Fibroblast of skin of right quadriceps (primary cell): ENCODE data around the gene CRADD.
"Not testable (repeated sequence)": the region's sequence is repeated elsewhere in the genome, so short reads cannot be mapped to it uniquely, and the experiment has no call there.

ENCODE experiments used
- DNase-seq: peaks from one replicate; pipeline ENCODE4 v3.0.0-alpha.2; 2013

The CRADD gene

DNA sequence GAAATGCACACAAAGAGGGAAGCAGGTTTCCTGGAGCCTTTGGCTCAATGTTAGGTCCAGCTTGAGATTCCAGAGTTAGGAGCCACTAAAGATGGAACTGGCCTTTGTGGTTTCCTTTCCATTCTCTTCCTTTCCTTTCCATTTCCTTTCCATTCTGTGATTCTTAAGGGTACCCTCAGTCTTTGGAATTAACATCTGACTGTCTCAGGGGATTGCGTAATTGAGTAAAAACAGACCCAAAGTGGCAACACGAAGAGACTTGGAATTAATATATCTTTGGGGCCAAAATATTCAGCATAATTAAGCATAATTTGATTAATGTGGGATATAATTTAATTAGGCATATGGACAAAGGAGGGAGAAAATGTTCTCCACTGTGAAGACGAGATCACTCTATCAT lies 205.6 kb downstream of the CRADD start:
- DNase-seq, result no peak

DNA sequence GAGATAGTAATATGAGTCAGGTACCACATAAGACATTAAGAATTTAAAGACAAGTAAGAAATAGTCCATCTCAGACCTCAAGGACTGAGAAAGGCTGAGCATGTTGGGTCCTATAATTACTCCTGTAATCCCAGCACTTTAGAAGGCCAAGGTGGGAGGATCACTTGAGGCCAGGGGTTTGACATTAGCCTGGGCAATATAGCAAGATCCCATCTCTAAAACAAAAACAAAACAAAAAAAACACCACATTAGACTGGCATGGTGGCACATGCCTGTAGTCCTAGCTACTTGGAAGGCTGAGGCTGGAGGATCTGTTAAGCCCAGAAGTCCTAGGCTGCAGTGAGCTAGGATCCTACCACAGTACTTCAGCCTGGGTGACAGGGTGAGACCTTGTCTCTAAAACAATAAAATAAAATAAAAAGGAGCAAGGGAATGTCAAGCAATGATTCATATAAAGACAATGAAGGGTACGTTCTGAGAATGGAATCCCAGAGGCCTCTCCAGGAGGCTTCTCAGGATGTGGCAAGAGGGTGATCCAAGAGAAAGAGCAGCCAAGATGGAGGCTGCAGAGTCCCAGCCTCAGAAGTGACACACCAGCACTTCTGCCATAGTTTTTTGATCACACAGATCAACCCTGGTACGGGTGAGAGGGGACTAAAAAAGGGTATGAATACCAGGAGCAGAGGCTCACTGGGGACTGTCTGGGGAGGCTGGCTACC lies 206.4 kb downstream of the CRADD start:
- DNase-seq, result peak; percentile 89

DNA sequence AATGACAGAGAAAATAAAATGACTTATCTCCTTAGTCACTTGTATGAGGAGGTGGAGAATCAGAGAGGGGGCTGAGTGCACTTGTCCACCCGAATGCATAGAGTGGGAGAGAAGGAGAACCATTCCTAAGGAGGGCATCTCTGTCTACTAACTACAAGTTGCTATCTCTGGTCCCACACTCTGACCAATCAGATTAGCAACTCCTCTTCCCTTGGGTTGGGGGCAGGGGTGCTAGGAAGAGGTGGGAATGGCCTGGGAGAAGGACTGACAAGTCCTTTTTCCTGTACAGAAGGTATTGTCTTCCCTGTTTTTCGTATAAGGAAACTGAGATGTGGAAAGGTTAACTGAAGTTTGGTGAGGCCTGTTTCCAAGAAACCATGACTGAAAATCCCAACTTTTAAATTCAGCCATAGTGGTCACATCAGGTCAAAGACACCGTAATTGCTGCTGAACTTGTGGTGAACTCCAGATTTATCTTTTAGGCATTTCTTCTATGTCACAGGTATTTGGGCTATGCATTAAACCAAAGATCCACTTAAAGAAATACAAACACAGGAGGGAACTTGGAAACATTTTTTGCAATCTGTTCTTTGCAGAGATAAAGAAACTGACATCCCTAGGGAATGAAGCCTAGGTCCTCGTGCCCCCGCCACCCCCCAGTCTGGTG lies 207.8 kb downstream of the CRADD start:
- peak; percentile 78 for DNase-seq

DNA sequence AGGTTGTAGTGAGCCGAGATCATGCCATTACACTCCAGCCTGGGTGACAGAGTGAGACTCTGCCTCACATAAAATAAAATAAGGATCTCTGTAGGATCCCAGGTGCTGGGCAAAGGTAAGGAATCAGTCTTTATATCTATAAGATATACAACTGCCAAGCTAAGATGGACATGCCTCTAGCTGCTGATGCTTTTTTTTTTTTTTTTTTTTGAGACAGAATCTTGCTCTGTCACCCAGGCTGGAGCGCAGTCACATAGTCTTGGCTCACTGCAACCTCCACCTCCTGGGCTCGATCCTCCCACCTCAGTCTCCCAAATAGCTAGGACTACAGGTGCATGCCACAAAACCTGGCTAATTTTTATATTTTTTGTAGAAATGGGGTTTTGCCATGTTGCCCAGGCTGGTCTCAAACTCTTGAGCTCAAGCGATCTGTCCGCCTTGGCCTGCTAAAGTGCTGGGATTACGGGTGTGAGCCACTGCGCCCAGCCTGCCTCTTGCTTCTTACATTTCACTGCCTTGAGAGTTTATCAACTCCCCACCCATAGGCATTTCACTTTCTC lies 208.9 kb downstream of the CRADD start:
- DNase-seq, result not testable (repeated sequence)

DNA sequence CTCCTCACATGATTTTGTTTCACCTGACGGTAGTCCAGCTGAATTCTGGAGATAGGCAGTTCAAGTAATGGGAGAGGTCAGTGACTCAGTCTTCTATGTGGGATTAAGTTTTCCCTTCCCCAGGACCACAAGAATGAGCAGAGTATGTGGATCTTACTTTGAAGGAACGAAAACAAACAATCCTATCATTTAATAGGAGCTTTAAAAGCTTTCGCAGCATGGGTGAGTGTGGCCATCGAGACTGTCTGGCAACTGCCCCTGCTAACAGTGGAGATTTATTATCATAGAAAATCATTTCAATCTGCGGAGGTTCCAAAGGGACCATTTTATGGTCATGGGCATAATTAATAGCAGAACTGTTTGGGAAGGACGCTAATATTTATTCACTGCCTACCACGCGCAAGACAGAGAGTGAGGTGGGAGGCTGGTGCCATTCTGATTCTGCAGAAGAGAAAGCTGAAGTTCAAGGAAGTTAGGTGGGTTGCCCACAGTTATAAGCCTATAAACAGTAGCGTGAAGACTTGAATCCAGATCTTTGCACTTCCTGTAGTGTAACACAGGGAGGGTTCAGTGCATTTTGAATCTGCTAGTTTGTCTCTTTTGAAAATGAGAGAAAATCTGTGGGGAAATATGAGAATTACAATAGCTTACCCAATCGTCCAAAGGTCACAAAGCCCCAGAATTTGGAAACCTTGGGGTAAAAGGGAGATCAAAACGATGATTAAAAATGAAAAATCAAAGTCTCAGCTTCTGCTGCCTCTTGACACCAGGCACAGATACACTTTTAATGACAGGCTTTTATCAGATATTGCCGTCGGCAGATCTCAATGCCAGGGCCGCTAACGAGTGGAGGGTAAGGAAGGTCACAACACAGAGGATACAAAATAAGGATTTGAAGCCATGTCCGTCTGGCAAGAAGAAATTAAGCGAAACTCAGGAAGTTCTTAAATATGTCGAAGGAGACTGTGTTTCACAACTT lies 209.6 kb downstream of the CRADD start:
- DNase-seq, result peak; percentile 93

DNA sequence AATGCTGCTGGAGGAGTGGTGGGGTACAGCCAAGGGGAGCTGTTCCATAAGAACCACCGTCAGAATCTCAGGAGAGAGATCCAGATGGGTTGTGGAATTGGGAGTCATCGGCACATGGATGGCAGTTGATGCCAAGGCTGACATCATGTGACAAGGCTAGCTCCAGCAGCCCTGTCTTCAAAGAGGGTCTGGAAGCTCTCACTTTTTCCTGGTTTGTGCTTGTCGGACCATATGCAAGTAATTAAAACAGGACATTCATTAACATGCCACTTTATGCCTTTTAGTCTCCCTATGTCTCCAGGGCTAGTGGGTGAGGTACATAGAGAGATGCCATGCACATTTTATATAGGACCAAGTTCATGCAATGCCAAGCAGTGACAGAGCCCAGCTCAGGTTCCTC lies 211.8 kb downstream of the CRADD start:
- no peak for DNase-seq

DNA sequence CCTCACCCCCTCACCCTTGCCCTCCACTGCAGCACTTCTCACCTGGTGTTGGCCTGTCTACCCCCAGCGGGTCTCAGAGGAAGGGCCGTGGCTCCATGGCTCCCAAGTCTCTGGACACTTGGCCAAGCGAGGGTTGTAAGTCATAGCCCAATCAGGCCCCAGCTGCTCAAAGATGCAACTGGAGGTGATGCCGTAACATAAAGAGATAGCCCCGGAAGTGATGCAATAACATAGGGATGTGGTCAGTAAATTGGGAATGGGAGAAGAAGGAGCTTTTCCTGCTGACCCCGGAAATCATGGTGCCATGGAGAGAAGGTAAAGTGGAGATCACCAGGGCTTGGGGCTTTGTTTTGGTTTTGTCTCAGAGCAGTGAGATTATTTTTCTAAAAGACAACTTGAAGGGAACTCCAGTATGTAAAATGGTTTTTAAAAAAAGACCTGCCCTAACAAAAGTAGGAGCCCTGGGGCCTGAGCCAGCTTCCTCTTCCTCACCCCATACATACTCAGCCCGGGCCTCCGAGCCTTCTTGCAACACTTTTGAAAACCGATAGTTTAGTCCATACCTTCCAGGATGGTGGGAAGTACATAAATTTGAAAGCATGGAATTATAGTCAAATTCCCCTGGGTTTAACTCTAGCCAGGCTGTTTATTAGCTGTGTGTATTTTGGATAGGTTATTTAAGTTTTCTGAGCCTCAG lies 212.5 kb downstream of the CRADD start:
- peak; percentile 78 for DNase-seq

DNA sequence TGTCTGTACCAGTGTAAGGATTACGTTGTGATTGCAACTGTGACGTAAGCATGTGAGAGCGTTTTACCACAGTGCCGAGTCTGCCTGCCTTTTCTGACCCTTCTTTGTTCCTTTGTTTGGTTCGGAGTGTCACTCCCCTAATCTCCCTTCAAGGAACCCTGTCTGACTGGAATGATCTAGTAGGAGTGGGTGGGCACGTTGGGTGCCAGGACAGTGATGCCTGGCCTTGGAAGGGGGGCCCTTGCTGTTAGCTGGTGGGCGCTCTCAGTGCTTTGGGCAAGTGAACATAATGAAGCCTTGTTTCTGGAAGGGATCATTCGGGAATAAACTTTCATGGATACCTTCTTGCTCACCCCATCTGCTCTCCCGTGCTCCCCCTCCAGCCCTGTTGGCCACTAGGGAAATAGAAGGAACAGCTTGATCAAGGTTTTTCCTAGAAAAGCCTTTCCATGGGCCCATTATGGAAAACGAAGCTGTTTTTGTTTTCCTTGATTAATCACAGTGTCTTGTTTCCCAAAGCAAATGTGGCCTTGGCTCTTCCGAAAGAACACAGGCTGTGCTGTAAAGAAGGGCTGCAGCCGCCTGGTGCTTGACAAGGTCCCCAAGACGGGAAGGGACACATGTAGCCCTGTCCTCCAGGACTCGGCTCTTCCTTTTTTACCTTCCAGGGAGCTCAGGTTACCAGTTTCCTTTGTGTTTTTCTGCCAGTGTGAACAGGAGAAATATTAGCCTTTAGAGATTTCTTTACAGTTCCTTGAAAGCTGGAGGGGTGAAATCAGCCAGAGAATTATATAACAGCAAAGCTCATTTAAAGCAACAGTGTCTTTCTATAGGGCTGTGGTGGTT lies 215.5 kb downstream of the CRADD start:
- no peak for DNase-seq

DNA sequence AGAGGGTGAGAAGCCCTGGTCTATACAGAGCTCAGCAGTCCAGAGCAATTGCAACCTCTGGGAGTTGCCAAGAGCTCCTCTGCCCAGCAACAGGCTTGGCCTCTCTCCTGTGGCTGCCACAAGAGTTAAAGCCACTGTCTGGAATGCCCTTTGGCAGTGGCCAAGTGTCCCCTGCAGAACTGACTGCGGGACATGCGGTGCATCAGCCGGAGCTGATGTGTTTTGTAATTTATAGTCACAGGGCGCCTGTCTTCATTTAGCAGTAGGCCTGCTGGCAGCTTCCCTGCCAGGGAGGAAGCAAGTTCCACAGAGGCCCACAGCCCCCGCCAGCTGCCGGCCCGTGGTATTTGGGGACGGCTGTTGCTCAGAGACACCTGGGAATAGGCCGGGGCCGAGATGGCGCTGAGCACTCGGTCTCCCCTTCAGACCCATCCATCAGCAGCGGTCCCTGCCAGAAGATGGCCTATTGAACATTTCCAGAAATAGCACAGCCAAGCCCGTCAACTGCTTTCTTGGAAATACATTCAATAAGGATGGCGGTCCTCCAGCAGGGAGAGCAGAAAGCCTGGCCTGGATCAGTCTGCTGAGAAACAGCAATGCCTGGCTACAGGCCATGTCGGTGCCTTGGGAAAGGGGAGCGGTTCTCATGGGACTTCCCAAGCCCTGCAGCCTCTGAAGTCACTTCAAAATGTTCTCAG lies 217.4 kb downstream of the CRADD start:
- peak; percentile 81 for DNase-seq

DNA sequence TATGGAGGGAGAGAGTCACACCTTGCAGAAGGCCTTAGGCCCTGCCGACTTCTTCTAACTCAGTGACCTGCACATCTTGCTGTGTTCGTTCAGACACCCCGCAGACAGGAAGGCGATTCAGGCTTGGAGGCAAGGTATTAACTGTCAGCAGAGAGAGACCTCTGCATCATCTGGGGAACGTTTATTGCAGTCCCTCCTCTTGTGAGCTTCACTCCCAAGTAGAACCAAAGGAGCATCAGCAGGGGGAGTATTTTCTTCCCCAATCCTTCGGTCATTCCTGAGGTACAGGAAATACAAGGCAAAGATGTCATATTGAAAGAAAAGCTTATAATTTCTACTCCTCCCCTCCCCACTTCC lies 217.9 kb downstream of the CRADD start:
- DNase-seq, result peak; percentile 79

DNA sequence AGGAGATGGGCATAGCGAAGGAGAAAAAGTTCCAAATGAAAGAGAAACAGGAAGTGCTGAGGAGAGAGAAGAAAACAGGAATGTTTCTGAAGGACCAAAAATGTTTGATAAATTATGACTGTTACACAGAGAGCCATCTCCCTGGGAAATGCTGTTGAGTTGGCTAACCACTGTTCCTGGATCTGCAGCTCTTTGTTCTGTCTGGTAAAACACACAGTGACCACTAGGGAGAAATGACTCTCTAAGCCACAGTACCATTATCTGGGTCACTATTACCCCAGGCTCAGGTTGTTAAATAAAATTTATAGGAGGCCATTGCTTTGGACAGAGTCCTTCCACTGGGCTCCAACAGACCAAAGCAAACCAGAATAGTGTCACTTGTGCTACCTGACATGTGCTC lies 219.3 kb downstream of the CRADD start:
- DNase-seq, result no peak

DNA sequence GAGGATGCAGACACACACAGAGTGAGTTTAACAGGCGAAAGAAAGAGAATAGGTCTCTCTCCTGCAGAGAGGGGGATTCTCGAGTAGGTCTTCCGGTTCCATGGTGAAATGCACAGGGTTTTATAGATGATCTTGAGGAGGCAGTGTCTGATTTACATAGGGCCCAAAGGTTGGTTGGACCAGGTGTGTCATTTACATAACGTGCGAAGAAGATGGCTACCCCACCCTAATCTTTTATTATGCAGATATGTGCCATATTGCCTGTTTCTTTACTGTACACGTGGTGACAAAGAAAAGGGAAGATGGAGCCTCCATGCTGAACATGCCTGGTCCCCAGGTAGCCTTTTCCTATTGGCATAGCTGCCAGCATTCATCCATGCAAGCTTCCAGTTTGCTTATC lies 219.8 kb downstream of the CRADD start:
- no peak for DNase-seq

DNA sequence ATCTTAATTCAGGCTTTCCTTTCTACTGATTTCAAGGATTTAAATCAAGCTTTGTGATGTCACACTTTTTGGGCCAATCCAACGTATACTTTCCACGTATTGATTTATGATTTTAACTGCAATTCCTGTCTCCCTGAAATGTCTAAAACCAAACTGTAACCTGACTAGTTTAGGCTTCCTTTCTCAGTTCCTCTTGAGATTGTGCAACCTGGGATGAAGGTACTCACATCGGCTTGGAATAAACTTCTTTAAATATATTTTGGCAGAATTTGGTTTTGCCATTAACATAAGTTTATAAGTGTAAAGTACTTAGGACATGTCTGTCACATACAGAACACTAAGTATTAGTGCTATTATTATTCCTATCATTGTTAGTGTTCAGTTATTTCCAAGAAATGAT lies 224.6 kb downstream of the CRADD start:
- no peak for DNase-seq

DNA sequence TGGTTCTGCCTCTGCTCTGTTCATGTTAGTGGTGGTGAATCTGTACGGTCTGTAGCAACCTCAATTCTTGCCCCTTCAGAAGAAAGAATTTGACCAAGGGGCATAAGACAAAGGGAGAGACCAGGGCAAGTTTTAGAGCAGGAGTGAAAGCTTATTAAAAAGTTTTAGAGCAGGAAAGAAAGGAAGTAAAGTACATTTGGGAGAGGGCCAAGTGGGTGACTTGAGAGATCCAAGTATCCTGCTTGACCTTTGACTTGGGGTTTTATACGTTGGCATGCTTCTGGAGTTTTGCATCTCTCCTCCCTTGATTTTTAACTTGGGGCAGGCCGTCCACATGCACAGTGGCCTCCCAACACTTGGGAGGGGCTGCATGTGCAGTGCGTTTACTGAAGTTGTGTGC lies 225.0 kb downstream of the CRADD start:
- DNase-seq, result no peak

DNA sequence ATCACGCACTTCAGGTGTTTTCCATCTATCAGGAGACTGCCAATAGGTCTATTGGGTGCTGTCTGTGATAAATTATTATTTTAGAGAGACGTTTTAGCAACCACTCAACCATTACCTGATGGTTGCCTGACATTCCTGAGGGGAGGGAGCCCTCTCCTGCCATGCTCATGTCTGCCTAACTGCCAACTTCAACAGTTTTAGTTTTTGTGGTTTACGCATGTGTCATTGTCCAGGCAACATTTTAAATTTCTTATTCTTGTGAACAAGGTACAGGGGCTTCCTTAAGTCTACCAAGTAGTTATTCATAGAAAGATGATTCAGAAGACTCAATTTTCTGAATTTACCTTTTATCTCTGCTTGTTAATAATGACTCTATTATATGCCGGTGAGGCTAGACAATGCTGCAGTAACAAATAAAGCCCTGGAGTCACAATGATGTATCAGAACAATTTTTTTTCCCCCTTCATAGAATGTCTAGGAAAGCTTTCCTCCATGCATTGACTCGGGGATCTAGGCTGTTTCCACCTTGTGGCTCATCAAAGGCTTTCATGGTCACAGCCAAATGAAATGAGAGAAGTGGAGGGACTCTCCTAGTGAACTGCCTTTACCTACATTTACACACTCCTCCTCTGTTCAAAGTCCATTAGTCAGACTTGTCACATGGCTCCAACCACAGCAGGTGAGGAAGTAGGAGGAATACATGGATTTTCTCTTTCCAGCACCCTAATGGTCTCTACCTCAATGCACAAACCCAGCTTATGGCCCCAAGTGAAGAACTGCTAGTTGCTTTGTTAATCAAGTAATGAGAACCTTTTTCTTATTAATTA lies 225.8 kb downstream of the CRADD start:
- DNase-seq, result no peak

DNA sequence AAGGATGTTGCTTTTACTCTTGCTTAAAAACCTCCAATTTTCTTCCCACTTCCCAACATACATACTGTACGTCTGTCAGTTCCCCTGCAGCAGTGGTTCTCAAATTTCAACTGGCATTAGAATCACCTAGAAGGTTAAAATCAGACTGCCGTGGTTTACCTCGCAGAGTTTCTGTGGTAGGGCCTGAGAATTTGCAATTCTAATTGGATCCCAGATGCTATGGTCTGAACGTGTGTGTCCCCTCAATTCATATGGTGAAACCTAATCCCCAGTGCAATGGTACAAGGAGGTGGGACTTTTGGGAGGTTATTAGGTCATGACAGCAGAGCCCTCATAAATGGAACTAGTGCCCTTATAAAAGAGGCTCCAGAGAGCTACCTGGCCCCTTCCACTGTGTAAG lies 226.9 kb downstream of the CRADD start:
- DNase-seq, result no peak

DNA sequence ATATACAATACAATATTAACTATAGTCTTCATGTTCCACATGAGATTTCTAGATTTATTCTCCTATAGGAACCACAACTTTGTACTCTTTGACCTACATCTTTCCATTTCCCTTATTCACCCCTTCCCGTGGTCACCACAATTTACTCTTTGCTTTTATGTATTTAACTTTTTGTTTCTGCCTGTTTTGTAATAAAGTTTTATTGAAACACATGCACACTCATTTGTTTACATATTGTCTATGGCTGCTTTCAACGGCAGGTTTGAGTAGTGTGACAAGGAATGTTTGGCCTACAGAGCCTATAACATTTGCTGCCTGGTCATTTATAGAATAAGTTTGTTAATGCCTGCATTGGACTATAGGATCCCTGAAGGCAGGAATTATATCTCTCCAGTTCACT lies 231.1 kb downstream of the CRADD start:
- DNase-seq, result no peak

DNA sequence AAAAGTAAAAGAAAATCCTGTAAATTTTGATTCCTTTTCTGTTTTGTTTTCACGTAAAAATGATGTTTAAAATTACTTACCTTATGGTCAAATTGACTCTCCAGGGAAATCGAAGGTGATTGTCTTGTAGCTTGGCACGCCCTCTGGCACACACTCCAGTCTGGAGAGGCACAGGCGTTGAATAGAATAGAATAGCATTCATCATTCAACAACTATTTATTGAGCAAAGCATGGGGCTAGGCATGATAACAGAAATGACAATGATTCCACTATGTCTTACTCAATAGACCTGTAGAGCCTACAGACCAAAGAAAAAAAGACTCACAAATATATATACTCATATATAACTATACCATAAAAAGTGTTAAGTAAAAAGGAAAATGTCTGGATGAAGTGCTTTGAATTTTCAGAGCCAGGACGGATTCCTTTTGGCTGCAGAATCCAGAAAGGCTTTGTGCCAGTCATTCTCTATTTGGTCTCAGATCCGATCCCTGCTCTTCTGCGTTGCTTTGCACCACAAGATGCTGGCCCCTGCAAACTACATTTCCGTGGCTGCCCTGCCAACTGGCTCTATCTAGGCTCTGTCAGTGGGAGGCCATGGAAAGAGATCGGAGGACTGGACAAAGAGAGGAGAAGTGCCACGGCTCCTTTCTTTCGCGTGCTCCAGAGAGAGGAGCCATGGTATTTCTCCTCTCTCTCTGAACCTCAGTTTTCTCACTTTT lies 231.8 kb downstream of the CRADD start:
- peak; percentile 26 for DNase-seq

DNA sequence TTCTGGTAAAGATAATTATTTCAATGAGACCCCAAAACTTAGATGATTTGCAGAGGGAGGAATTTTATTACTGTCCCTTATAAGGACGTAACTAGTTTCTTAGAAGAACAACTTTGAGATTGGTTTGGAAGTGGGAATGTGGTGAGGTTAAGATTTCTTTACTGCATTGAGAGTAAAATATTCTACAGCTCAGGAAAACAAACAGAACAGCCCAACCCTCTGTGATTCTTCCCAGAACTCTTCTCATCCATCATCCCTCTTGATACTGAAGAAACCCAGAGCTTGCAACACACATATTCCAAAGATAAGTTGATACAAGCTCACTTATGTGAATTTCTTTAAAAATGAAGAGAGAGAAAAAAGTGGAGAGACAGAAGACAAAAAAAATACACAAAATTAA lies 234.2 kb downstream of the CRADD start:
- peak; percentile 56 for DNase-seq
